Lower leg skin (tissue), 3 donors: ENCODE data around the gene LITAFD.

Experiments used
- CTCF ChIP-seq, 3 donors: fragments of 450-650 bp; IDR thresholded peaks; one replicate each; pipeline ENCODE4 v1.5.1; 2016; ENCODE audit warnings: antibody characterized with exemption in 3 of 3, mild to moderate bottlenecking in 3 of 3, moderate library complexity in 2 of 3
- POLR2A ChIP-seq, 2 donors: fragments of 450-650 bp; IDR thresholded peaks; one replicate each; pipeline ENCODE4 v1.6.1; 2016 to 2017; ENCODE audit warnings: antibody characterized with exemption in 2 of 2, mild to moderate bottlenecking in 1 of 2, moderate library complexity in 1 of 2

- TF ChIP-seq CTCF (IDR thresholded peaks at IDR 0.05) = no peak
- TF ChIP-seq POLR2A (IDR thresholded peaks at IDR 0.05) = no peak
Measured at GRCh38 chr16:8905795-8906591, 23.8 kb downstream of the LITAFD start.
